Fibroblast of lung (primary cell): Measurements from ENCODE around the gene CALY.

Source experiments
- CTCF ChIP-seq, 2 donors: IDR thresholded peaks in 1 of 2; conservative IDR thresholded peaks in 1 of 2; 1 replicate in 1 of 2; 2 replicates in 1 of 2; pipeline ENCODE4 v1.5.1; 2011 to 2012; ENCODE audit warnings: low read length in 2 of 2, control low read depth in 1 of 2, inconsistent platforms in 1 of 2, low read depth in 1 of 2, mild to moderate bottlenecking in 1 of 2
- EZH2 ChIP-seq: IDR thresholded peaks from 2 replicates; pipeline ENCODE4 v1.5.1; 2012; ENCODE audit warnings: low read length, control low read depth, mild to moderate bottlenecking; ENCODE audit errors: missing control alignments

DNA sequence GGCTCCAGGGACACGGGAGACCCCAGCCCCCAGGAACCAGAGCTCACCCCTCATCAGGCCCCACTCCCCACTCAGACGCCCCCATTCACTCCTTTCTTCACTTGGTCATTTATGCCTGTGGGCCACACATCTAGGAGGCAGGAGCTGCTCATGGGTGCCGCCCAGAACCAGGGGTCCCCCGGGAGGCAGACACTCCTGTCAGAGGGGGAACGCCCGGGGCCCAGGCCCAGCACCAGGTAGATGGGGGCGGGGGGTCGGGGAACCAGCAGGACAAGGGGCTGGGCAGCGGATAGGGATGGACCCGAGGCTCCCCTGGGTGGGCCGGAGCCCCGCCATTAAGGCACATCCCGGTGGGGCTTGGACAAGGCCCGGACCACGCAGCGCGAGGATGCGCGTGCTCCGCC, 11.8 kb downstream of the CALY start:
- TF ChIP-seq CTCF (conservative IDR thresholded peaks at IDR 0.05 in 1 of 2, IDR thresholded peaks at IDR 0.05 in 1 of 2; ENCODE audit: low read depth in 1 of 2, low read length in 2 of 2): no peak
- no peak for TF ChIP-seq EZH2
